Measurements from ENCODE around the gene MYH4.

DNA sequence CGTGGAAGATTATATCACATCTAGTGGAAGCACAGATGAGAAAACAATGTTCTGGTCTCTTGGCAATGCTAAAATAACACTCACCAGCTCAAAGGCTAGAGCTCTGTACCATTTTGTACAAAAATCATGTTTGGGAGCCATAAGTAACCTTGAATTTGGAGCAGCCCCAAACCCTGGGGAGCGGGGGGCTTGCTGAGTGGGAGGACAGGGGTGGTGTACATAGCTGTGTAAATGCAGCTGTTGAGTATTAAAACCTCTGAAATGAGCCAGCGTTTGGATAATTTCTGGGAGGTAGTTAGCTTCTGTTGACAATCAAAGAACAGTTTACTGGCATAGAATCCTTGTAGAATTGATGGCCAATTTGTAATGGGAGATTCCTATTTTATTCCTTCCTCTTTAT lies 51.9 kb downstream of the MYH4 start:
- TF ChIP-seq TAF1 (conservative IDR thresholded peaks at IDR 0.05) (no peak), FOXA1 (IDR thresholded peaks at IDR 0.05) (no peak), MAX (IDR thresholded peaks at IDR 0.05) (no peak), RXRA (IDR thresholded peaks at IDR 0.05) (no peak), RAD21 (IDR thresholded peaks at IDR 0.05) (no peak), GABPA (IDR thresholded peaks at IDR 0.05 in 1 of 2, conservative IDR thresholded peaks at IDR 0.05 in 1 of 2) (no peak)
- TF ChIP-seq, protein P1, sequence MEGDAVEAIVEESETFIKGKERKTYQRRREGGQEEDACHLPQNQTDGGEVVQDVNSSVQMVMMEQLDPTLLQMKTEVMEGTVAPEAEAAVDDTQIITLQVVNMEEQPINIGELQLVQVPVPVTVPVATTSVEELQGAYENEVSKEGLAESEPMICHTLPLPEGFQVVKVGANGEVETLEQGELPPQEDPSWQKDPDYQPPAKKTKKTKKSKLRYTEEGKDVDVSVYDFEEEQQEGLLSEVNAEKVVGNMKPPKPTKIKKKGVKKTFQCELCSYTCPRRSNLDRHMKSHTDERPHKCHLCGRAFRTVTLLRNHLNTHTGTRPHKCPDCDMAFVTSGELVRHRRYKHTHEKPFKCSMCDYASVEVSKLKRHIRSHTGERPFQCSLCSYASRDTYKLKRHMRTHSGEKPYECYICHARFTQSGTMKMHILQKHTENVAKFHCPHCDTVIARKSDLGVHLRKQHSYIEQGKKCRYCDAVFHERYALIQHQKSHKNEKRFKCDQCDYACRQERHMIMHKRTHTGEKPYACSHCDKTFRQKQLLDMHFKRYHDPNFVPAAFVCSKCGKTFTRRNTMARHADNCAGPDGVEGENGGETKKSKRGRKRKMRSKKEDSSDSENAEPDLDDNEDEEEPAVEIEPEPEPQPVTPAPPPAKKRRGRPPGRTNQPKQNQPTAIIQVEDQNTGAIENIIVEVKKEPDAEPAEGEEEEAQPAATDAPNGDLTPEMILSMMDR (IDR thresholded peaks at IDR 0.05; ENCODE audit: low read depth, low read length, missing input control) = no peak

Measured in liver (tissue), 3 donors.